B cell (primary cell): ENCODE results near the gene SLC12A3. TPM values are rescaled to one million over a fixed set of nuclear protein-coding genes. Genes with fewer than 3 reads are reported as not detected.

Experiments used
- ATAC-seq: fragments of 200-7000 bp; cut with Tn5 transposase; one replicate; pipeline ENCODE4 v1.10.0; 2021; ENCODE audit warnings: low read depth, mild to moderate bottlenecking, moderate number of reproducible peaks, moderate library complexity
- CTCF ChIA-PET: fragments of 350-600 bp; sonication (Branson Sonifier 250); formaldehyde crosslinking; loops from one replicate; lab custom pipeline; 2021; ENCODE audit warnings: antibody characterized with exemption, inconsistent platforms; lab: Charles Lee
- POLR2A ChIA-PET: fragments of 350-600 bp; sonication (Branson Sonifier 250); formaldehyde crosslinking; loops from one replicate; lab custom pipeline; 2021; ENCODE audit warnings: antibody characterized with exemption; lab: Charles Lee
- DNase-seq: peaks from one replicate; pipeline ENCODE4 v3.0.0; 2013
- H2AFZ ChIP-seq: 2 replicates; pipeline ENCODE4 v1.6.1; 2012; ENCODE audit warnings: mild to moderate bottlenecking, low read depth, low read length; ENCODE audit not compliant: insufficient read depth, poor library complexity, severe bottlenecking
- H3K27ac ChIP-seq, 2 donors: 1 replicate in 1 of 2; 2 replicates in 1 of 2; pipeline ENCODE4 v1.5.1; 2012 to 2013; ENCODE audit warnings: low read length in 2 of 2, mild to moderate bottlenecking in 2 of 2, moderate library complexity in 1 of 2
- H3K27me3 ChIP-seq, 4 experiments: fragments of 200-600 bp in 1 of 4; sonication (generic) in 1 of 4; replicated peaks in 1 of 4; 1 replicate in 2 of 4; 2 replicates in 2 of 4; pipeline versions ENCODE4 v1.6.1 to v1.7.0; 2013 to 2016; ENCODE audit warnings: low read length in 3 of 4, mild to moderate bottlenecking in 2 of 4, mixed read lengths in 1 of 4, moderate library complexity in 1 of 4; ENCODE audit not compliant: insufficient read depth in 4 of 4, control insufficient read depth in 3 of 4; ENCODE audit errors: control extremely low read depth in 1 of 4
- H3K36me3 ChIP-seq, 2 experiments: replicated peaks in 1 of 2; 1 replicate in 1 of 2; 2 replicates in 1 of 2; pipeline versions ENCODE4 v1.6.1 to v1.7.1; 2013; ENCODE audit warnings: low read length in 1 of 2; ENCODE audit not compliant: insufficient read depth in 2 of 2, control insufficient read depth in 1 of 2; ENCODE audit errors: control extremely low read depth in 1 of 2, extremely low read depth in 1 of 2
- H3K4me1 ChIP-seq, 2 donors: fragments of 200-600 bp in 1 of 2; sonication (generic) in 1 of 2; 1 replicate in 1 of 2; 2 replicates in 1 of 2; pipeline versions ENCODE4 v1.5.1 to v1.6.1; 2013 to 2017; ENCODE audit warnings: low read length in 2 of 2; ENCODE audit not compliant: control insufficient read depth in 2 of 2, insufficient read depth in 2 of 2
- H3K4me2 ChIP-seq: replicated peaks from 2 replicates; pipeline ENCODE3; 2012; ENCODE audit warnings: mild to moderate bottlenecking, low read depth, low read length; ENCODE audit not compliant: poor library complexity, severe bottlenecking
- H3K4me3 ChIP-seq, 5 experiments: fragments of 200-600 bp in 1 of 5; sonication (generic) in 1 of 5; 1 replicate in 3 of 5; 2 replicates in 2 of 5; pipeline versions ENCODE4 v1.5.1 to v1.7.0; 2011 to 2016; ENCODE audit warnings: low read length in 4 of 5, mild to moderate bottlenecking in 4 of 5, low read depth in 2 of 5, control low read depth in 1 of 5, moderate library complexity in 1 of 5; ENCODE audit not compliant: insufficient read depth in 1 of 5; ENCODE audit errors: control extremely low read depth in 1 of 5, extremely low read depth in 1 of 5
- H3K79me2 ChIP-seq: fragments of 200-600 bp; sonication (generic); one replicate; pipeline ENCODE4 v1.6.0; 2016; ENCODE audit warnings: low read length; ENCODE audit not compliant: control insufficient read depth, insufficient read depth
- H3K9ac ChIP-seq: fragments of 200-600 bp; sonication (generic); 2 replicates; pipeline ENCODE4 v1.6.1; 2017; ENCODE audit warnings: mild to moderate bottlenecking, low read length, moderate library complexity
- H3K9me3 ChIP-seq, 3 donors: one replicate each; pipeline versions ENCODE4 v1.6.1 to v1.7.1; 2013; ENCODE audit warnings: low read length in 2 of 3; ENCODE audit not compliant: control insufficient read depth in 2 of 3, insufficient read depth in 1 of 3; ENCODE audit errors: control extremely low read depth in 1 of 3
- H4K20me1 ChIP-seq: 2 replicates; pipeline ENCODE4 v1.6.0; 2012; ENCODE audit warnings: mild to moderate bottlenecking, low read length; ENCODE audit not compliant: insufficient read depth, control insufficient read depth, poor library complexity, severe bottlenecking
- H3K27ac Mint-ChIP-seq: one replicate; pipeline ENCODE4 v1.8.0; 2021; ENCODE audit warnings: mixed read lengths
- H3K27me3 Mint-ChIP-seq: one replicate; pipeline ENCODE4 v1.8.0; 2021; ENCODE audit warnings: mixed read lengths
- H3K4me1 Mint-ChIP-seq: one replicate; pipeline ENCODE4 v1.8.0; 2021; ENCODE audit warnings: mixed read lengths
- H3K4me3 Mint-ChIP-seq: one replicate; pipeline ENCODE4 v1.8.0; 2021; ENCODE audit warnings: mixed read lengths
- H3K9me3 Mint-ChIP-seq: one replicate; pipeline ENCODE4 v1.8.0; 2022; ENCODE audit warnings: mixed read lengths; ENCODE audit not compliant: insufficient read depth
- EZH2 ChIP-seq: IDR thresholded peaks from 2 replicates; pipeline ENCODE4 v1.6.1; 2012; ENCODE audit warnings: borderline replicate concordance, low read depth, mild to moderate bottlenecking, moderate library complexity, low read length; ENCODE audit not compliant: insufficient read depth, poor library complexity, severe bottlenecking
- WGBS: methylation state at CpG from one replicate; pipeline ENCODE4 v1.1.5; 2013; ENCODE audit warnings: missing lambda C conversion rate; ENCODE audit not compliant: insufficient coverage; 5-methylcytosine and 5-hydroxymethylcytosine counted together
- intact Hi-C: fragments of 100-400 bp; cut with micrococcal nuclease; formaldehyde crosslinking; loops from one replicate; pipeline ENCODE4 v1.10.0; 2022
- polyA plus RNA-seq: library from polyadenylated mRNA; depleted of rRNA; stranded (reverse); fragments of >200 nt; gene quantifications from 2 replicates; pipeline ENCODE4 v1.2.3, GENCODE V29; 2012
- total RNA-seq, 2 donors: library from RNA; stranded (reverse); fragments of 120-200 nt in 1 of 2; gene quantifications; 1 replicate in 1 of 2; 2 replicates in 1 of 2; pipeline versions ENCODE4 v1.2.3 to v1.2.4, GENCODE V29; 2013 to 2022
- TF ChIP-seq, protein P1 (sequence below): fragments of 200-600 bp; IDR thresholded peaks from one replicate; pipeline ENCODE4 v1.8.0; 2022; ENCODE audit warnings: antibody characterized with exemption, mild to moderate bottlenecking

SLC12A3 gene
- total and polyA plus RNA-seq, 2 donors (not counting 1 experiment from before 2014, with no cell fraction given): 1.3 to 4.9 TPM

DNA sequence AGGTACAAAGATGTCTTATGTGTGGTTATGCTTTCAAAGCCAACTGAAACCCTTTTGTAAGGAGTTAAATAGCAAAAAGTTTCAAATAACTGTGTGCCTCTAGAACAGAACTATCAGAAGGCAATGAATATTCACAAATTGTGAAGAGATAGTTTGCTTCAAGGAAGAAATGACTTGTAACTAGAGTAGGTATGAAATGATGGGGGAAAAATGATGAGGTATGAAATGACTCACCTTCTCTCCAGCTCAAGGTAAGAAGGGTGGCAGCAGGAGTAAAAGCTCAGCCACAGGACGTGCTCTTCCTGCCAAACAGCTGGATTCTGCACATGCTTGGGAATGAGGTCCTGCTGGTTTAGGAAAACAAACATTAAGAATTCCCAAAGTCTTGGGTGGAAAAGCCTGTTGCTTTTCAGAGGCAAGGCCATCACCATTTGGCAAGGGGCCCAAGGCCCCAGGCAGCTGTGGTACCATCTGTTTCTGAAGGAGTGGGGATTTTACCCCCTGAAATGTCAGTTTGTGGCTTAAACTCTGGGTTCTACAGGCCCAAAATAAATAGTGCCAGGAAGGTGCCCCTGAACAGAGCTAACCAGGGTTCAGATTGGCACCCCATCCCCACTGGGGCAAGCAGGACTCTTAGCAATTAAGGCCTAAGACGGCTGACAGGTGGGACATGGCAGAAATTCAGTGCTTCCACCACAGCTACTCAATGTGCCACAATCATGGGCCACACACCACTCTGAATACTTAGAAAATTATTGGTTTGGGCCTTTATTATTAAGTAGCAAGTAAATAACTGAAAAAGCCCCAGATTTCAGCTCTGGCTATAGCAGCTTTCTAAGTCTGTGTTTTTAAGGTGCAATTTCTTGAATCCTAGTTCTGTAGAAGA lies 80.2 kb downstream of the SLC12A3 start:
- ChIA-PET POLR2A (interaction anchor here (0.6 to 2.8 kb wide), 7 partner anchors 14 to 100 kb away, joined by 3 to 10 read pairs (median 3); partner anchors contain the start of gene HERPUD1), CTCF (interaction anchor here (0.7 to 11.7 kb wide), 6 partner anchors 8 to 101 kb away, joined by 3 to 118 read pairs (median 6); partner anchors contain the start of gene SLC12A3)
- TF ChIP-seq EZH2: no peak
- TF ChIP-seq, protein P1, sequence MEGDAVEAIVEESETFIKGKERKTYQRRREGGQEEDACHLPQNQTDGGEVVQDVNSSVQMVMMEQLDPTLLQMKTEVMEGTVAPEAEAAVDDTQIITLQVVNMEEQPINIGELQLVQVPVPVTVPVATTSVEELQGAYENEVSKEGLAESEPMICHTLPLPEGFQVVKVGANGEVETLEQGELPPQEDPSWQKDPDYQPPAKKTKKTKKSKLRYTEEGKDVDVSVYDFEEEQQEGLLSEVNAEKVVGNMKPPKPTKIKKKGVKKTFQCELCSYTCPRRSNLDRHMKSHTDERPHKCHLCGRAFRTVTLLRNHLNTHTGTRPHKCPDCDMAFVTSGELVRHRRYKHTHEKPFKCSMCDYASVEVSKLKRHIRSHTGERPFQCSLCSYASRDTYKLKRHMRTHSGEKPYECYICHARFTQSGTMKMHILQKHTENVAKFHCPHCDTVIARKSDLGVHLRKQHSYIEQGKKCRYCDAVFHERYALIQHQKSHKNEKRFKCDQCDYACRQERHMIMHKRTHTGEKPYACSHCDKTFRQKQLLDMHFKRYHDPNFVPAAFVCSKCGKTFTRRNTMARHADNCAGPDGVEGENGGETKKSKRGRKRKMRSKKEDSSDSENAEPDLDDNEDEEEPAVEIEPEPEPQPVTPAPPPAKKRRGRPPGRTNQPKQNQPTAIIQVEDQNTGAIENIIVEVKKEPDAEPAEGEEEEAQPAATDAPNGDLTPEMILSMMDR: no peak
- peak overlapping the region; percentile 59 for H3K27ac Mint-ChIP-seq
- H3K9ac ChIP-seq: no peak overlapping the region
- no peak overlapping the region for H3K4me3 ChIP-seq
- peaks cover 19 to 67% of the 10 kb centered on the region in 2 experiments for H3K36me3 ChIP-seq
- no peaks in the 10 kb centered on the region for H3K79me2 ChIP-seq
- no peaks in the 10 kb centered on the region for H3K9me3 ChIP-seq
- ATAC-seq (no peak), DNase-seq (peak; percentile 47)
- H3K27me3 Mint-ChIP-seq: no peaks in the 10 kb centered on the region
- peaks cover 27 to 40% of the 10 kb centered on the region in 2 donors for H3K4me1 ChIP-seq
- intact Hi-C loops: no loop called here
- H3K9me3 Mint-ChIP-seq: no peaks in the 10 kb centered on the region
- peaks cover 30% of the 10 kb centered on the region for H4K20me1 ChIP-seq
- no peak overlapping the region for H3K4me2 ChIP-seq
- no peak overlapping the region for H3K4me3 Mint-ChIP-seq
- peak overlapping the region in 1 of 2 donors; percentile 63 for H3K27ac ChIP-seq
- H2AFZ ChIP-seq: no peak overlapping the region
- peaks cover 51% of the 10 kb centered on the region for H3K4me1 Mint-ChIP-seq
- no peaks in the 10 kb centered on the region for H3K27me3 ChIP-seq
- WGBS: 63% methylated on average over 1 of the region's 2 CpGs
